HG03025 (cell line): ENCODE results near the gene AATK.

Experiments
- ATAC-seq: cut with Tn5 transposase; IDR thresholded peaks from one replicate; pipeline ENCODE4 v1.9.1; 2021; ENCODE audit warnings: mild to moderate bottlenecking, moderate library complexity; ENCODE audit not compliant: unreplicated experiment, low FRiP score

AATK gene

GRCh38 chr17:81196505-81197408 lies 30.7 kb upstream of the AATK start:
- ATAC-seq: no peak

GRCh38 chr17:81195941-81196495 lies 30.0 kb upstream of the AATK start:
- ATAC-seq: no peak

- no peak for ATAC-seq
These were observed 29.2 kb upstream of the AATK start for GRCh38 chr17:81194941-81195901.

- ATAC-seq: no peak
These were observed 28.3 kb upstream of the AATK start for GRCh38 chr17:81194225-81194760.

GRCh38 chr17:81193470-81194224 lies 27.6 kb upstream of the AATK start:
- no peak for ATAC-seq

- ATAC-seq: no peak
These were observed 27.0 kb upstream of the AATK start for GRCh38 chr17:81193051-81193410.

- no peak for ATAC-seq
These were observed 26.5 kb upstream of the AATK start for GRCh38 chr17:81192386-81193050.

GRCh38 chr17:81191646-81192045 lies 25.6 kb upstream of the AATK start:
- ATAC-seq: no peak

- ATAC-seq: no peak
These were observed 25.1 kb upstream of the AATK start for GRCh38 chr17:81191116-81191515.

- no peak for ATAC-seq
These were observed 24.6 kb upstream of the AATK start for GRCh38 chr17:81190591-81190990.

GRCh38 chr17:81189670-81190530 lies 23.9 kb upstream of the AATK start:
- ATAC-seq: no peak

- ATAC-seq: no peak
These were observed 23.0 kb upstream of the AATK start for GRCh38 chr17:81189016-81189415.

GRCh38 chr17:81188491-81188840 lies 22.4 kb upstream of the AATK start:
- ATAC-seq: no peak

GRCh38 chr17:81187586-81188490 lies 21.8 kb upstream of the AATK start:
- ATAC-seq: no peak

- no peak for ATAC-seq
These were observed 21.1 kb upstream of the AATK start for GRCh38 chr17:81187120-81187519.

- no peak for ATAC-seq
These were observed 20.2 kb upstream of the AATK start for GRCh38 chr17:81186203-81186602.

- no peak for ATAC-seq
These were observed 18.5 kb upstream of the AATK start for GRCh38 chr17:81184555-81184954.

- ATAC-seq: no peak
These were observed 17.8 kb upstream of the AATK start for GRCh38 chr17:81183807-81184206.
